Activated CD4-positive, alpha-beta T cell treated with anti-CD3 and anti-CD28 coated beads for 4 hours (primary cell): ENCODE data around the gene SSRP1.
A peak's percentile ranks its signal among the peaks of the same experiment; 100 is the strongest.
"Not testable (repeated sequence)": the region's sequence is repeated elsewhere in the genome, so short reads cannot be mapped to it uniquely, and the experiment has no call there.

Source experiments
- DNase-seq, 2 donors: peaks; one replicate each; pipeline ENCODE4 v3.0.0-alpha.2; 2020

Gene SSRP1, protein sequence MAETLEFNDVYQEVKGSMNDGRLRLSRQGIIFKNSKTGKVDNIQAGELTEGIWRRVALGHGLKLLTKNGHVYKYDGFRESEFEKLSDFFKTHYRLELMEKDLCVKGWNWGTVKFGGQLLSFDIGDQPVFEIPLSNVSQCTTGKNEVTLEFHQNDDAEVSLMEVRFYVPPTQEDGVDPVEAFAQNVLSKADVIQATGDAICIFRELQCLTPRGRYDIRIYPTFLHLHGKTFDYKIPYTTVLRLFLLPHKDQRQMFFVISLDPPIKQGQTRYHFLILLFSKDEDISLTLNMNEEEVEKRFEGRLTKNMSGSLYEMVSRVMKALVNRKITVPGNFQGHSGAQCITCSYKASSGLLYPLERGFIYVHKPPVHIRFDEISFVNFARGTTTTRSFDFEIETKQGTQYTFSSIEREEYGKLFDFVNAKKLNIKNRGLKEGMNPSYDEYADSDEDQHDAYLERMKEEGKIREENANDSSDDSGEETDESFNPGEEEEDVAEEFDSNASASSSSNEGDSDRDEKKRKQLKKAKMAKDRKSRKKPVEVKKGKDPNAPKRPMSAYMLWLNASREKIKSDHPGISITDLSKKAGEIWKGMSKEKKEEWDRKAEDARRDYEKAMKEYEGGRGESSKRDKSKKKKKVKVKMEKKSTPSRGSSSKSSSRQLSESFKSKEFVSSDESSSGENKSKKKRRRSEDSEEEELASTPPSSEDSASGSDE

DNA sequence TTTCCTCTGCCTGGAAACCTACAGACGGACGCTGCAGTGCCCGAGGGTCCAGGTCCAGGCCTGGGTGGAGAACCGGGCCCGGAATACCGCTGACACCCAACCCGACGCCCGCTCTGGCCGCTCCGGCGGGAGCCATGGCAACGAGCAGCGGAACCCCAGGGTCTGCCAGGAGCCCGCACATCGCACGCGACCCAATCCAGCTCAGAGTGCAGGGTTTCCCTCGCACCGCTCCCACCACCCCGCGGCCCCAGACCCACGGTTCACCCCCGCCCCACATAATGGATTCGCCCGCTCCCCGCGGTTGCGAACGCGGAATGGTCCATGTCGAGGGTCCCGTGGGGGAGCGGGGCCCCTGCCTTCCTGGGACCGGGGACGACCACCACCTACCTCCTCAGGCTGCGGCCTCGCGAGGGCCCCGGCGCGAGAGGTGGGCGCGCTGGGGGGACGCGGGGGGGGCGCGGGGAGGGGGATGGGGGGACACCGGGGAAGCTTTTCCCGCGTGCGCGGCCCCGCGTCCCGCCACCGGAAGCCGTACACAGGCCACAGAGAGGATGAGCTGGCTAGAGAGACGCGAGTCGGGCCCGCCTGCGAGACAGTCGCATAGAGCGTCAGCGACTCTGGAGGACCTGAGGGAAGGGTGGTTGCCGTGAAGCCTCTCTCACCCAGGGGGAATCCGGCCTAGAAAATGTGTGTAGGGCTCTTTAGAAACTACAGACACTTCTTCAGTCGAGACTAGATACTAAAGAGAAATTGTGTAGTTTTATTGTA lies at the start of gene SSRP1:
Gene SSRP1 (minus strand): TSS at position 550 of the 768 bp plus-strand sequence. CDS start 771 bp downstream, outside the sequence.
- peak; percentile 84 to 87 for DNase-seq

DNA sequence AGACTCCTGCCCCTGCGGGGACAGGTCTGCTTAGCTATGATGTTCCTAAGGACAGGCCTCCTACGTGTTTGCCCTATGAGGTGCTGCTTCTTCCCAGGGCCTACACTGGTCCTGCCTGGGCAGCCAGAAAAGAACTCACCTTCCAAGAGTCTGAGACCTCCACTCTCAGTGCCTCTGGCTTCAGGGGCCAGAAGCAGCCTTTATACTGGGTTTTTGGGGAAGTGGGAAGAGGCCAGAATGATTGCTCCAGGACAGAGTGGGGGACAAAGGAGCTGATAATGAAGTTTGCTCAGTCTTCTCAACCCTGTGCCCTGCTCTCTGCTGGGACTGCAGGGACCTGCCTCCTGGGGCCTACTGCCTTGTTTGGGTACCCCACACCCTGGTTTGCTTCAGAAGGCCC lies 45.3 kb upstream of the SSRP1 start, which contains the start of gene PRG3:
Gene PRG3 (minus strand): TSS at position 176 of the 400 bp plus-strand sequence. CDS start 442 bp downstream, outside the sequence.
- no peak for DNase-seq

GRCh38 chr11:57379732-57380131 lies 44.0 kb upstream of the SSRP1 start:
- DNase-seq, result no peak

DNA sequence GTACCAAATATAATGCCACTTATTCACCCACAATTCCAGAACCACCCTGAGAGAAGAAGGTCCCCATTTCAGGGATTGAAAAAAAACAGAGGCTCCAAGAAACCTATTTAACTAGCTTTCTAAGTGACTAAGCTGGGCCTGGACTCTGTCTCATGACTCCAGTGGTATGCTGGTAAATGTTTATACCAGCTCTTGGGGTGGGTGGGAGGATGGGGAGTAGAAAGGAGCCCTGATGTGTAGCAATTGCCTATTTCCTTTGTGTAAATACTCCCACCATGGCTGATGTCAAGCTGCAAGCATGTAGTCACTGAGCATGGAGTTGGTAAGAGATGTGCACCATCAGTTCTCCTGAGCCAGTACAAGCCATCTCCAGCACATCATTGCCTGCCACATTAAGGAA lies 42.5 kb upstream of the SSRP1 start:
- DNase-seq, result no peak

DNA sequence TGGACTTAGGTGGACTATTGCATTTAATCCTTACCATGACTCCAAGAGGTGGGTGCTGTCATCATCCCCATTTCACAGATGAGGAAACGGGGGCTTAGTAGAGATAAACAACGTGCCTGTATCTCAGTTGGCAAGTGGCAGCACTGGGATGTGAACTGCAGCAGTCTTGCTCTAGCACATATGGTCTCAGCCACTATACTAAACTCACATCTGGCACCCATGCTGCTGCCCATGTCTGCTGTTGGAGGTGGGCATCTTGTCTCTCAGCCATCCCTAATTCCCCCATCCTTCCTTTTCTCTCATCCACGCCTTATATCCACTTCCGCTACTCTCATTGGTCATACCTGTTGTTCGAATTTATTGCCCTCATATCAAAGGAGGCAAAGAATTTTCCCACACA lies 41.4 kb upstream of the SSRP1 start:
- DNase-seq, result no peak

- DNase-seq, result no peak
Measured at GRCh38 chr11:57376095-57377090, 40.7 kb upstream of the SSRP1 start.

- DNase-seq, result no peak
Measured at GRCh38 chr11:57375490-57375889, 39.8 kb upstream of the SSRP1 start.

GRCh38 chr11:57374966-57375365 lies 39.3 kb upstream of the SSRP1 start:
- DNase-seq, result no peak

DNA sequence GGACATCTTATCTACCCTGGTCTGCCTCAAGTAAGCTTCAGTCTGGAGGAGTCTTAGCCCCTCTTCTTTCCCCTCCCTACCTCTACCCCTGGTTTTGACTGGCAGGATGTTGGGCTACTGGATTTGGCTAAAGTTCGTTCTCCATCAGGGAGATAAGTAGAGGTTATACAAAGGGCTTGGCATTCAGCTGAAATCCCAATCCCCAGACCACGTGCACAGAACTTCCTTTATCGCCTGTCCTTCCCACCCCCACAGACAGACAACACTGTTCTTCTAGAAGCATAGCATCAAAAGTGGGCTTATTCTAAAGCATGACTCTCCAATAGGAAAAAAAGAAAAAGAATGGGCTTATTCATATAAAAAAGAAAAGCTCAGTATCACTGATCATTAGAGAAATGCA lies 37.5 kb upstream of the SSRP1 start:
- DNase-seq, result no peak

- DNase-seq, result no peak
Measured at GRCh38 chr11:57370941-57371340, 35.2 kb upstream of the SSRP1 start.

DNA sequence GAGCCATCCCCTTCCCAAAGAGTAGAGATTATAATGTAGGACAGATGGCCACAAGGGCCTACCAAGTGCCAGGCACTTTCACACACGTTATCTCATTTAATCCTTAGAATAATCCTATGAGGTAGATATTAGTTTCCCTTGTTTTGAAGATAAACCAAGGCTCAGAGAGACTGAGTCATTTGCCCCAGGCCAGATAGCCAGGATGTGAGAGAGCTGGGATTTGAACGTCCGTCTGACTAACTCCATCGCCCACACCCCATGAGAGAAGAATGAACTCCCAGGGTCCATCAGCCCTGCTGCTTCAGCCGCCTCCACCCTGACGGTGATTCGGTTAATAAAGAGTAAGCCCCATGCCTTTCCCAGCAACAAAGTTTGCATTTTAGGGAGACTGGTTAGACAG lies 34.6 kb upstream of the SSRP1 start:
- no peak for DNase-seq

- no peak for DNase-seq
Measured at GRCh38 chr11:57368845-57369232, 33.1 kb upstream of the SSRP1 start.

DNA sequence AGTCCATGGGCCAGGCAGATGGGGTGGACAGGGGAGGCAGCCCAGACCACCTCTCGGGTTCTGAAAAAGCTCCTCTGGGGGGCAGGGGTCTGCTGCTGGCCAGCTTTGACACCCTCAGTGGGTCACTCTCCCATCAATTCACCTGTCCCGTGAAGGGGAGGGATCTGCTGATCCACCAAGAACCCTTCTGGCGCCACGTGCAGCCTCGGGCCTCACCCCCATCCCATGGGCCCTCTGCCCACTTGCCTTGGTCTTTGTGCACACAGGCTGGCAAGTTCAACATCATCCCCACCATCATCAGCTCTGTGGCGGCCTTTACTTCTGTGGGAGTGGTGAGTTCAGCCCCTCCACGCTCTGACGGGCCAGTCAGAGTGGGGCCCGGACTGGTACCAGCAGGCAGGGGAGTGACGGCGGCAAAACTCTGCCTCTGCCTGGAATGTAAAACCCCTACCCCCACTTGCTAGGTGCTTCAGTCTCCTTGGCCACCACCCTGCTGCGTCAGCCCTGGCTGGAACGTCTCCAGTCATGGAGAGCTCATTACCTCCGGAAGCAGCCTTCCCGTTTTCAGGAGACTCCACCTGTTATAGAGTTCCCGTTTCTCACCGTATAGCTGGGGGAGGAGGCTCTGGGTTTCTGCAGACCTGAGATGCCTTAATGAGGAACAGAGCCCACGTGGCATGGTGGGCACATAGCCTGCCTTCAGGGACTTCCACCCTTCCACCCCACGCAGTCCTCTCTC lies 32.6 kb upstream of the SSRP1 start:
- DNase-seq, result no peak

GRCh38 chr11:57364851-57365660 lies 29.4 kb upstream of the SSRP1 start:
- no peak for DNase-seq

DNA sequence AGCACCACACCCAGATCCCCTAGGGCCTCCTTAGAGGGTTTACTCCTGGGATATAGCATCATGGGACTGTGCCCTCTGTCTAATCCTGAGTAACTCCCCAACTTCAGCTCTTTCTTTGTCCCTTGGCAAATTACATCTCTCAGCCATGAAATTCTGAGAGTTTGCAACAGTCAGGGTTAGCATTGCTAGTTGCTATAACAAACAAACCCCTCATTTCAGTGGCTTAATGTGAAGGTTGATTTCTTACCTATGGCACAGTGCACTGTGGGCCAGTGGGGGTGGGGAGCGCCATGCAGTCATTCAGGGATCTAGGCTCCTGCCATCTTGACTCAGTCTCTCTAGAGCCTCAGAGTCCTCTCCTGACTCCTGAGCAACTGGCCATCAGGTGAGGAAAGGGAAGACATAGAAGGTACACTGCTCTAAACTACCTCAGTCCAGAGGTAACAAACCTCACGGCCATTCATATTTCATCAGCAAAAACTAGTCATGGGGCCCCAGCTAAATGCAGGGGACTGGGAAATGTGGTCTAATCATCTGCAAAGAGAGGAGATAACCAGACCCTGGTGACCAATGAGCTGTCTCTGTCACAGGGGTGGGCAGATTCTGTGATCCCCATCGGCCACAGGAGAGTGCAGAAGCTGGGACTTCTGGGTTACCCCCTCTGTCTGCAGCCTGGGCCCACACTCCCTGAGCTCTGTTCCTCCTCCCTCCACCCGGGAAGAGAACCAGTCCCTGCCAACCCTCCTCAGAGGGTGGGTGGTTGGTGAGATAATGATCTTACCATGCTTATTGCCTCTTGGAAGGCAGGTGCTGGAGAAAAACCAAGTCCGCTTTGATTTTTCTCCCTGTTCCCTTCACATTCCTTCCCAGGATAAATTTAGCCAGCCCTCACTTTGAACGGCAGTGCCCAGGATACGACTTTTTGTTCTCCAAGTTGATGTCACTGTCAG lies 27.7 kb upstream of the SSRP1 start:
- DNase-seq, result no peak

- no peak for DNase-seq
Measured at GRCh38 chr11:57361926-57362325, 26.2 kb upstream of the SSRP1 start.

DNA sequence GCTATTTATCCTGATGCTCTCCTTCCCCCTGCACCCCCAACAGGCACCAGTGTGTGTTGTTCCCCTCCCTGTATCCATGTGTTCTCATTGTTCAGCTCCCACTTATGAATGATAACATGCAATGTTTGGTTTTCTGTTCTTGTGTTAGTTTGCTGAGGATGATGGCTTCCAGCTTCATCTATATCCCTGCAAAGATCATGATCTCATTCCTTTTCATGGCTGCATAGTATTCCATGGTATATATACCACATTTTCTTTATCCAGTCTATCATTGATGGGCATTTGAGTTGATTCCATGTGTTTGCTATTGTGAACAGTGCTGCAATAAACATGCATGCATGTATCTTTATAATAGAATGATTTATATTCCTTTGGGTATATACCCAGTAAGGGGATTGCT lies 25.7 kb upstream of the SSRP1 start:
- DNase-seq, result not testable (repeated sequence)

DNA sequence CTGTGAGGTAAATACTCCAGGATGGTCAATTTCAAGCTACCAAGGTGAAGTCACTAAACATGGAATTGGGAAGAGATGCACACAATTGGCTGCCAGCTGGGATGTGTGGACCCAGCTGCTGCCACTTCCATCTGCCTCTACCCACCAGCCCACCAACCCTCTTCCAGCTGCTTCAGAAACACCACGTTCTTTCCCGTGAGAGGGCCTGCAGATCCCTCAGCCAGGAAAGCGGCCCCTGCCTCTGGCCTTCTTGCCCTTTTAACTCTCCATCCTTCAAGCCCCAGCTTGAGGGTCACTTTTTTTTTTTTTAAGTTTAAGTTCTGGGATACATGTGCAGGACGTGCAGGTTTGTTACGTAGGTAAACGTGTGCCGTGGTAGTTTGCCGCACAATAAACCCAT lies 25.3 kb upstream of the SSRP1 start:
- DNase-seq, result no peak
